ENCODE data around the gene KIF6.
A peak's percentile ranks its signal among the peaks of the same experiment; 100 is the strongest.
"Not testable (repeated sequence)": the region's sequence is repeated elsewhere in the genome, so short reads cannot be mapped to it uniquely, and the experiment has no call there.

Gene KIF6

DNA sequence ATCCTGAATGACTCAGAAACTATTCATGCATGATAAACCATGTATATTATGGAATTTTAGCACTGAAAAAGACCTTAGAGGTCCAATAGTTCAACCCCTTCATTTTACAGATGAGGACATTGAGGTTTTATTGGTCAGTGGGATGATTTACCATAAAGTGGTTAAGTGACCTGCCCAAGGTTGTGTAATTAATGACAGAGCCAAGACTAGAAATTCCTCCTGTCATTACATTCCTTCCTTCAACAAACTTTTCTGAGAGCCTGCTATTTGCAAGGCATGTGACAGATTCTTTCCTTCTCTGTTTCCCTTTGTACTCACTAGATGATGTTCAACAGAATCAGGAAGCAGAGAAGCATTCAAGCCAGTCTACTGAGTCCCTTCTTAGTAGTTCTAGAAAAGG lies 232.0 kb downstream of the KIF6 start:
- DNase-seq = no peak

DNA sequence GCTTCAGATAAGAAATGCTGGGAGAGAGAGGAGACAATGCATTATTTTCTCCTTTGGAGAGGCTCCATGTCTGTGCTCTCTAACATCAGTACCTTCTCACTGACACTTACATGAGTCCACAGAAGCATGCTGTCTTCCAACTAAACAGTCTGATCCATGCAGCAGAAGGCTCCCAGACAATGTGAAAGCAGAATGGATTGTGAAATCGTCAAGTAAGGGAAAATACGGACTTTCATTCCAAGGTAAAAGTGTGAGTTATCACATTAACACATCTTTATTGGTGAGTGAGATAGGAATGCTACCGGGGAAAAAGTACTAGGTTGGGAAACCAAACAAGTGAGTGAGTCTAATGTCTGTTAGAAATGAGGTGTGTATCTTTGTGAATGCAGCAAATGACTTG lies 235.1 kb downstream of the KIF6 start:
- DNase-seq = no peak

DNA sequence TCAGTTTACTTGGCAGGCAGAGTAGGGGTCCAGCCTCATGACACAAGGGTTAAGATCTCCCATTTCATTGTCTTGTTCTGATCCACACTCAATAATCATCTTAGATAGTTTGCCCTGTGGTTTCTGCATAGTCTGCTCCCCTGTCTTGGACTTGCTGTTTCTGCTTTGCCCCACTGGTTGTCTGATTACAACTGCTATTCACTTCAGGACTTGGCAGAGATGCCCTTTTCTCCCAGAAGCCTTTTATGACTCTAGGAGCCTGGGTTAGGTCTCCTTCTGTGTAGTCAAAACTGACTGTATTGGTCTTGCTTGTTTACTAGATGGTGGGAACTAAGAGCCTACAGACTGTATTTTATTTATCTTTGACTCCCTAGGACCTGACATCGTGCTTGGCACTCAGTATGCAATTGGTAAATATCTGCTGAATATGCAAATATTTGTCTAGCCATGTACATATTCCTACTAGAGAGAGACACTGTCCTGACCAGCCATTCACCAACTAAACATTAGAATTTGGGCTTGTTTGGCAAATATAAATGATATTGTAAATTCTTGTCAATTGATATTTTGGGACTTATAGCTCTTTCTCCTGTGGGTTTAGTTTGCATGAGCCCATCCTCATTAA lies 236.8 kb downstream of the KIF6 start:
- DNase-seq = no peak

DNA sequence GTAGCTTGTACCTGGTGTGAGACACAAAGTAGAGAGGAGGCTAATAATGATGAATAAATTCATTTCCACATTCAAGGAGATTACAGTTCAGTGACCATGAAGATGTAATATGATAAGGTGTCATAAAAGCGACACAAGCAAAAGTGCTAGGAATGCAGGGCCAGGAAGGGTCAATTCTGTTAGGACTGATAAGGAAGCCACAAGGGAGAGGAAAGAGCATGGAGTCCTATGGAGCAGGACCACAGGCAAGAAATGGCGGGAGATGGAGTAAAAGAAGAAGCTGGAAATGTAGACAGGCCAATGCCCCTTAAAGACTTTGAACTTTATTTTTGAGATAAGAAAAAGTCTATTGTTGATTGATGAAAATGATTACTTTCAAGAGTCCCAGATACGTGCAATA lies 240.9 kb downstream of the KIF6 start:
- no peak for DNase-seq

DNA sequence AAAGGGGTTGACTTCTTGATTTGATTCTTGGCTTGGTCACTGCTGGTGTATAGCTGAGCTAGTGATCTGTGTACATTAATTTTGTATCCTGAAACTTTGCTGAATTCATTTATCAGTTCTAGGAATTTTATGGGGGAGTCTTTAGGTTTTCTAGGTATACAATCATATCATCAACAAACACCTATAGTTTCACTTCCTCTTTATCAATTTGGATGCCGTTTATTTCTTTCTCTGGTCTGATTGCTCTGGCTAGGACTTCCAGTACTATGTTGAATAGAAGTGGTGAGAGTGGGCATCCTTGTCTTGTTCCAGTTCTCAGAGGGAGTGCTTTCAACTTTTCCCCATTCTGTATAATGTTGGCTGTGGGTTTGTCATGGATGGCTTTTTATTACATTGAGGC lies 245.4 kb downstream of the KIF6 start:
- DNase-seq = not testable (repeated sequence)

DNA sequence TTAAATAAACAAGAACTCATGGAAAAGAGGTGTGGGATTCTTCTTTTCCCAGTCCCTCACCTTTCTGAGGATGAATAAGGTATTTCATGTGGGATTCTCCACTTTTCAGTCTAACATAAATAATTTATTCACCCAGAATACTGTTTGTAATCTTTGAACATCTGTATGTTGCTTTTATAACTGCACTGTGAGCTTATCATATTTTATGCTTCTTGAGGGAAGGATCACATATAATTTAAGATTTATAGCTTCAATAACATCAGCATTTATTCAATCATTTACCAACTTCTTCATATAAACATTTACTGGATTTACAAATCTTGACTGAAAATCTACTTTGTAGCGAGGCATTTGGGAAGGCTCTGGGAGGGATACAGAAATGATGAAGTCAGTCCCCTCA lies 248.5 kb downstream of the KIF6 start:
- DNase-seq = no peak

DNA sequence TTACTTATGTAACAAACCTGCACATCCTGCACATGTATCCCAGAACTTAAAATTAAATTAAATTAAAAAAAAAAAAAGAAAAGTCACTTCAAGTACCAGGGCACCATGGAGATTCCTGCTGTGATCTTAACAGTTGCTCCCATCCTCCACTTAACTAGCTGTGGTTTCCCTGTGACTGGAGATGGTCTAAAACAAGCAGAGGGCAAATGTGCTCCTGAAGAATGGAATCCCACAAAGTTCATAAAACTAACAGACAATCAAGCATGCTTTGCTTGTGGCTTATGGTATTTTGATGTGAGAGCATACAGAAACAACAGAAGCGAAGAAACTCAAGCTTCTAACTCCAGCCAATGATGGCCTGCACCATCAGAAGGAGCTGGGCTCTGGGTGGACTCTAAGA lies 249.1 kb downstream of the KIF6 start:
- DNase-seq = no peak

DNA sequence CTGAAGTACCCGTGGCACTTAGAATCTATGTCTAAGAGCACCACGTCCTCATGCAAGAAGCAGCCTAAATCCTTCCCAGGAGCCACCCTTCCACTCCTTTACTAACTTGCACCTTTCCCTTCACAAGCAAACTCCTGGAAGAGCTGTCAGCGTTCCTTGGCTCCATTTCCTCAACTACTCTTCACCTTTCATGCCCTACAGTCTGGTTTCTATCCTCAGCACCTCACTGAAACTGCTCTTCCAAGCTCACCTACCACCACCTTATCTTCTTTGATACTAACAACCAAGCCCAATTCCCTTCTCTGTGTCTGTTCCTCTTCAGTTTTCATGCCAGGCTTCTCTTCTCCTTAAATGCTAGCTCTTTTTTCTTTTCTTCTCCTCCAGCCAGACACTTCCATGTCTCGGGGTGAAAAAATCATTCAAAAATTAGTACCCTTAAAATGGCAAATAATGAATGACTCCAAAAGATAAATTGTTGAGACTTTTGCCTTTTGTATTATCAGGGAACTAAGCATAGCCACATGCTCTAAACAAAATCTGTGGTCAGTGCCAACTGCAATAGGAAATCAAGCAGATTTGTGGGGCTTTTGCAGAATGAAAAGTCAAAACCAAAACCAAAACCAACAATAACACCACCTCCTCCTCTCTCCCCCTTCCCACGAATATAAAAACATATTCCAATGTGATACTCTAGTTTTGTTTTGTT lies 253.1 kb downstream of the KIF6 start:
- DNase-seq = no peak

DNA sequence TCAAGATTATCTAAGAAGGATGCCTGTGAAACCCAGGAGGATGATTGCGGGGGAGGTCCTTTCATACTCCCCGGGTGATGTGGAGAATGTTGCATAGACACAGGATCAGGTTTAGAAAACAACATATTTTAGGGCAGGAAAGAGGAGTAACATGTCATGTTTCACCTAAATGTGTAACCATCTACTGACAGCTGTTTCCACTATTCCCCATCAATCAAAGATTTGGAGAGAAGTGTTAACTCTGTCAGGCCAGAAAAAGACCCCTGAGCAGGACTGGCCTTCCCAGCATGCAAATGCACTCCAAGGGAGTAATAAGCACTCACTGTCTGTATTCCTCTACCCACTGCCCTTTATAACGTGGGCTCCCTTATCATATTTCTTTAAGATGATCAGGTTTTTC lies 254.7 kb downstream of the KIF6 start:
- no peak for DNase-seq

DNA sequence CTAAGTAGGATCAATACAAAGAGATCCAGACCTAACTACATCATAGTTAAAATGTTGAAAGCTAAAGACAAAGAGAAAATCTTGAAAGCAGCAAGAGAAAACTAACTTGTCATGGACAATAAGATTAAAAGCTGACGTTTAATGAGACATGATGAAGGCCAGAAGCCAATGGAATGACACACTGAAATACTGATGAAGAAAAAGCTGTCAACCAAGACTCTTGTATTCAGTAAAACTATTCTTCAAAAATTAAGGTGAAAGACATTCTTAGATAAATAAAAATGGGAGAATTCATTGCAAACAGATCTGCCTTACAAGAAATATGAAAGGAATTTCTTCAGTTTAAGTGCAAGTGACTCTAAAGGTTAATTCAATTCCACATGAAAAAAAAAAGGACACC lies 256.8 kb downstream of the KIF6 start:
- DNase-seq = no peak

DNA sequence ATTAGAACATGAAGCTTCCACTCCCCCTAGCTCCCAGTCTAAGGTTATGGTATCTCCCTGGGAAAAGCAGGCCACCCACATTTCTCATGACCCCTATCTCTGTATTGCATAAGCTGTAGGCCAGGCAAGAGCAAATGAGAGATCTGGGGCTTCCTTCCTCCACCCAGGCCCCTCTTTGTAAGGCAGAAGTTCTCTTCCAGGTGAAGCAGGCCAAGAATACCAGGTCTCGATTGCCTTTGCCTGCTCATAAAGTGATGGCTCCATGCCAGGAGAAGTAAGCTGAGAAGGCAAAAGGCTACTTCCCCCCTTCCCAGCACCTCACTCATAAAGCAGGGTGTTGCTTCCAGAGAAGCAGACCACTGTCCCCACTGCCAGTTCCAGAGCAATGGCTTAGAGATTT lies 258.6 kb downstream of the KIF6 start:
- no peak for DNase-seq

DNA sequence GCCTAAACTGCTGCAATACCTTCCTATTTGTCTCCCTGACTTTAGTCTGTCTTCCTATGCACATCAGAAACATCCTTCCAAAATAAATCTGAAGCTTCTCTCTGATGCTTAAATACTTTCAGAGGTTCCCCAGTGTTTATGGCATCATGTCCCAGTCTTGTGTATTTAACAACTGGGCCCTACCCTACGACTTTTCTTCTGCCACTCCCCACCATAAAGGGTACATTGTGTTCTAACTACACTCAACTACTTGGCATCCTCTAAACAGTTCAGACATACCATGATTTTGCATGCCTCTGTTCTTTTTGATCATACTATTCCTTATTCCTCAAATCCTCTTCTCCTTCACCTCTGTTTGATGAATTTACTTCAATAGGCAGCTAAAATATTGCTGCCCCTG lies 259.7 kb downstream of the KIF6 start:
- DNase-seq = no peak

DNA sequence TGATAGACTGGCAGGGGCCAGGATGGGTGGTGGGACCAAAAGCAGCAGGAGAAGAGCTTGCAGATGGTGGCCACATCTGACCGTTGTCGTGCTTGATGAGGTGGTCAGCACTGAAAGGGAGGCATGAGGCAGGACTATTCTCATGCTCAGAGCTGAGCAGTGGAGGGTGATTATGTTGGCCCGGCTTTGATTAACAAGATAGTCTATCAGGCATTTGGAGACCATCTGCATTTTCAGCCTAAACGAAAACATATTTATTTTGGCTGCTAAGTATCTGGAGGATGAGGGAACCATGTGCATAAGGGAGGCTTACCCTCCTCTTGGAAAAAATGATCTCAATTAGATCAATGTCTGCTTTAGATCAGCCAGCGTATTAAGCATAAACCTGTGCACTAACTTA lies 261.1 kb downstream of the KIF6 start:
- no peak for DNase-seq

DNA sequence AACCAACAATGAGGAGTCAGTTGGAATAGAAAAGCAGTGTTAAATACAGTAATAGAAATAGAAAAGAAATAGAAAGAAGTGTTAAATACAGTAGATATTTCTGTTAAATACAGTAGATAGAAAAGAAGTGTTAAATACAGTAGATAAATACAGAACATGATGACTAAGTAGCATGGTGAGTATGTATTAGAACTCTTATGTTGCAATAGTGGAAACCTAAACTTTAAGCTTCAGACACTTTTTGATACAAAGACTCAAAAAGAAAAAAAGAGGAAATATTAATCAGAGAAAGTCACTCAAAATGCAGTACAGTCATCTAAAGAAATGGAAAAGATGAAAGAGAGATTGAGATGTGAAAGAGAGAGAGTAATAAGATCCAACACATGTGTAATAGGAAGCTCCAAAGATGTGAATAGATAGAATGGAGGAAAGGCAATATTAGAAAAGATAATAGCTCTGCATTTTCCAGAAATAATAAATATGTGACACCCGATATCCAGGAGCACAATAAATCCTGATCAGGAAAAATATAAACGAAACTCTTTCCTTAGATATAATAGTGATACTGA lies 271.2 kb downstream of the KIF6 start:
- DNase-seq = no peak

DNA sequence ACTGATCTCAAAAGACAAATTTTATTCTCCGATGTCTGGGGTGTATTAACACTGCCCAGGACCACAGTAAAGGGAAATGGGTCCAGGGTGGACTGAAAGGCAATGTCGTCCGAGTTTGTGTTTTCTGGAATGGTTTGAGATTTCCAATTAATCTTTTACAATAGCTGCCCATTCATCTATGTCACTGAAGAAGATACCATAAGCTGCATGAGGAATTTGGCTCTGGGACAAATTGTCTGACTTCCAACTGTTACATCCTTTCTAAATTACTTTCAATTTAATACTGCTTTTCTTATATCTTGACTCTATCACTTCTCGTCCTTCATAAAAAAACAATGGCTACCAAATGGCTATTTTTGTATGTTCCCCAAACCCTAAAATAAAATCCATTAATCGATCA lies 272.0 kb downstream of the KIF6 start:
- no peak for DNase-seq

DNA sequence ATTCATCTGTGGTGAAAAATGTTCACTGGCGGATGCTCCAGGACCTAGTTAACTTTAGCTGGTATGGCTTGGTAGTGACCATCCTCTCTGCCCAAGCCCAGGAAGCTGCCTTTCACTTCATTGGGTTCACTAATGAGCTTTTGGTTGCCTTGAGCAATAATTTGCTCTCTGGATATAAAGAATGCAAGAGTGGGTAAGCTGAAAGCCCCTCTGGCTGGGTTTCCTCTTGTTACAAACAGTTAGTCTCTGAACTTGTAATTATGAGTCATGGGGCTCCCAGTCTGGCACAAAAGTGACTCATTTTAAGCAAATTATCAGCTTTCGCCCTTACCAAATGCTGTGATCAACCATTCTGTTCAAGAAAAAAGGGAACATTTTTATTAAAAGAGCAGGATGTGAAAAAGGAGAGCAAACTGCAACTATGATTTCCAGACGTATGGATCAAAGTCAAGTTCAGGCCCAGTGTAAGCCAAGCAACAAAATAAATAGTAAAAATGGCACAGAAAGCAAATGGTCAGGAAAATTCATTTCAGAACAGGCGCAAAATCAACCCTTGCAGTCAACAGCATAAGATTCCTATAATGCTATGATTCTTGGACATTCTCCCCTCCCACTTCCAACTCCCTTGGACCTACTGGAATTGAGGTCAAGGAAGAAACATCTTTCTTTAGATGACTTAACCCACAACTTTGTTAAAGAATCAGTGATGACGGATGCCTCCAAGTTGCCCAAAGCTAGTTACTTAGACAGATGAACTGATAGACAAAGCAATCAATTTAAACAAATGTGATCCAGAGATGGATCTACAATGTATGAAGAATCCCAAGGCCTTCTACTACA lies 272.7 kb downstream of the KIF6 start:
- no peak for DNase-seq

DNA sequence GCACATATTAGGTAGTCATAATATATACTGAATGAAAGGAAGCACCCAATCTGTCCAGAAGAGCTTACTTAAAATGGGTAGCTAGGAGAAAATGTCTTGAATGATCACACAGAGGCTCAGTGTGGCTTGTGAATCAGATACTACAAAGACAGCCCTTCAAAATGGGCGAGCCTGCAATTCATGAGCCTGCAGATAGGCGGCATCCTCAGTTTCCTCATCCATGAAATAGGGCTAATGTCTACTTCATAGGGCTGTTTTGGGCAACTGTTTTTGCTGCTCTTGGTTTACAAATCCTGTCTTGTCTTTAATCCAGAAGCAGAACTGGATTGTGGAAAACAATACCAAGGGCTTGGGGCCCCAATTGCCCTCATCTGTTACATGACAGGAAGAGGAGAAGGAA lies 273.4 kb downstream of the KIF6 start:
- no peak for DNase-seq

DNA sequence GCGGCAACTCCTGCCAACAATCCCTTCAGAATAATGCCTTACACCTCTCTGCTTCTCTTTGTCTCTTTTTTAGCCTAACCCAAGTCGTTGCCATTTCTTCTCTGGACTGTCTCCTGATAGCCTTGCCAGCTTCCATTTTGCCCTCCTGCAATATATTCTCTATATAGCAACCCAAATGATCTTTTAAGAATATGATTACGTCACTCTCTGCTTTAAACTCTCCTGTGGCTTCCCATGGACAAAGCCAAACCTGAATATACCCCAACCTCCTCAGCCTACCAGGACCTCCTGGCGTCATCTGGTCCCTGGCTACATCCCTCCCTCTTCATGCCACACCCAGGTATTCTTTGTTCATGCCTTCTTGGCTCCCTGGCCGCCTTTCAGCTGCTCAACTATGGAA lies 276.2 kb downstream of the KIF6 start:
- DNase-seq = no peak

DNA sequence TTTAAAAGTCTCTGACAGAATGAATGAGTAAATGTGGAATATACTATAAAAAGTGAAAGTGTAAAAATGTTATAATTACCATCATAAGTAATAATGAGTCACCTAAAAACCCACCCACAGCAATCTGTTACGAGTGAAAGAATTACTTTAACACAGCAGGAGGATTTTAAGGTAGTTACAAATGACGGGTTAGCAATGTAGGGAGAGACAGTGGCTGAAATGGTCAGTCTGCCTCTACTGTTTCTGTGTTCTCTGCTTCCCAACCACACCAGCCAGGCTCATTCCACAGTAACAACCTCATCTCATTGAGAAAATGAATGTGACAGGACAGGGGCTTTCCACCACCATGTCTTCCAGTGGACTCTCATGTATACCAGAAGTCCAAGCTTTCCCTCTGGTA lies 278.3 kb downstream of the KIF6 start:
- no peak for DNase-seq

DNA sequence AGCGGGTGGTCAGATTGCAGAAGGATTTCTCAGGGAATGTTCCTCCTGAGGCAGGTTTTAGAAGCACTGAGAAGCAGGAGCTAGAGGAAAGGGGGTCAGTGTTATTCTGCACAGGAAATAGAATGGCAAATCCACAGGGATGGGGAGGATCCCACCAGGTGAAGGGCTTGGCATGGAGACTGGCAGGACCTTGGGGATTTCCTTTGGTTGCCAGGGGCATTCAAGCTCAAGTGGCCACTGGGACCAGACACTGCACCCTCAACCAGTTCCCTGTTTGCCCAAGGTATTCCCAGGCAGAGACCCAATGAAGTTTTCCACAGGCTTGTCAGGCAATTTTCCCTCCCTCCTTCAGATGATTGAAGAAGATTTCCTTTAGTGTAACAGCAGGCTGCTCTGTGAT lies 279.5 kb downstream of the KIF6 start:
- DNase-seq = no peak

DNA sequence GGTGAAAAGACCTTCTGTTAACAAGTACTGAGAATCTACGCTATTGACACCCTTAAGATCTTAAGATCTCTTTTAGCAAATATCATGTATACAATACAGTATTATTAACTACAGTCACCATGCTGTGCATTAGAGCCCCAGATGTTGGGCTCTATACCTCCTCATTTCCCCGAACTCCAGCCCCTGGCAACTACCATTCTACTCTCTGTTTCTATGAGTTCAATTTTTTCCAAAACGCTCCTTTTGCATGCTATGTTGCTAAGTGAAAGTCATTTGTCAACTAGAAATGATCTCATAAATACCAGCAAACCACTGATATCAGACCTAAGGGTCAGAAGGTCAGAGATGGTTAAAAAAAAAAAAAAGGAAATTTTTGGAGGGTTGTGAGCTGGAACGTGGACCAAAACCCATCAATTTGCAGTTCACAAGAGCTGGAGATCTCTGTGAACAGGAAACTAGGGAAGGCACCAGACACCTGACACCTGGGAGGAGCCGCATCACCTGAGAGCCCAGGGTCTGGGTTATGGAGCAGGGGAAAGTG lies 280.7 kb downstream of the KIF6 start:
- DNase-seq = no peak

DNA sequence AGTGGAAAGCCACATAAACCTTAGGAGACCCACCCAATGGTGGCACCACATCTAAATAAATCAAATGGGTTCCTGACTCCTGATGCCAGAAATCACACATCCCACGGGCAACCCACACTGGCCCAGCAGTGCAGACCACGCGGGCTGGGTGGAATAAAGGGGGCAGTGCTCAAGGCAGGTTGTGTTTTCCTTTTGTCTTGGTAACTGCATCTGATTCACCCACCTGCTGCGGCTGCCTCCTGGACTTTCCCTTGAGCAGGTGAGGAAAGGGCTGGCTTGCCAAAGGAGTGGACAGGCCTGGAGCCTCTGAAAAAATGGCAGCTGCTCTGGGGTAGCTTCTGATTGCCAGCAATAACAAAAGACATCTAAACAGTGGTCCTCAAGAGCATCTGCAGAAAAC lies 283.2 kb downstream of the KIF6 start:
- no peak for DNase-seq

DNA sequence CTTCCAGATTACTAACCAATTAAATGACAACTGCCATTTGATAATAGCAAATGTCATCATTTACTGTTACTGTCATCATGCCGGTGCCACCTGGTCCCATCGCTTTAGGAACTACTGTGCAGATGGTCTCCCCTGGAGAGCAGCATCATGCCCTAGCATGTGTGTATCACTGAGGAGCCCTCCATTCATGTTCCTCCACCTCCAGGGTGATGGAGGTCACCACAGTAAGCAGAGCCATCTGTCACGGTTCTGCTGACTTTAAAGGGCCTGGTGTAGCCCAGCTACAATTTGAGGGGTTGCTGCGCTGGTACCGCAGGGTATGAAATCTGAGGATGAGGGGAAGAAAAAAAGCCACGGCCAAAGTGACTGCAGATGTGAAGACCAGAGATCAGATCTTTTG lies 283.9 kb downstream of the KIF6 start:
- DNase-seq = peak; percentile 91

DNA sequence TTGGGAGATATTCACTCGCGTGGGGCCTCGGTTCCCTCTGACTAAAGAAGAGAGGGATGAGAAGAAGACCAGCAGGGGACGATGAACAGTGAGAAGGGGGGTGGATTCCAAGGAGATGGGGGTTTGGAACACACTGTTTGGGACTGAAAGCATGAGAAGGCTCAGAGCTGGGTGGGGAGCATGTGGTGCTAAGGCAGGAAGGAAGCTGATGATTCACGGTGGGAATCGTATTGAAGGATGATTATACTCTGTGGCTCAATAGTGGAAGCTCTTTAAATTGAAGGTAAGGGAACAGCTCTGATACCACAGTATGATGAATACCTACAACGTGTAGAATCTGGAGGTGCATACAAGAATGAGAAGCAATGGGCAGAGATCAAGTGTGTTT lies 285.2 kb downstream of the KIF6 start:
- no peak for DNase-seq
